HG03571 (cell line): Measurements from ENCODE around the gene CDC42BPG.
"Not testable (repeated sequence)": the region's sequence is repeated elsewhere in the genome, so short reads cannot be mapped to it uniquely, and the experiment has no call there.

ENCODE experiments used
- ATAC-seq: cut with Tn5 transposase; IDR thresholded peaks from one replicate; pipeline ENCODE4 v1.9.1; 2021; ENCODE audit not compliant: unreplicated experiment

Gene CDC42BPG

GRCh38 chr11:64837887-64838351 lies 6.5 kb downstream of the CDC42BPG start:
- ATAC-seq = no peak

GRCh38 chr11:64836448-64837072 lies 7.9 kb downstream of the CDC42BPG start:
- ATAC-seq = no peak

GRCh38 chr11:64835616-64836447 lies 8.6 kb downstream of the CDC42BPG start:
- no peak for ATAC-seq

GRCh38 chr11:64834723-64835615 lies 9.5 kb downstream of the CDC42BPG start:
- ATAC-seq = no peak

GRCh38 chr11:64834031-64834722 lies 10.3 kb downstream of the CDC42BPG start:
- no peak for ATAC-seq

GRCh38 chr11:64833509-64833908 lies 10.9 kb downstream of the CDC42BPG start:
- no peak for ATAC-seq

- no peak for ATAC-seq
Observed at GRCh38 chr11:64833198-64833502, 11.3 kb downstream of the CDC42BPG start.

GRCh38 chr11:64832467-64833197 lies 11.8 kb downstream of the CDC42BPG start:
- ATAC-seq = no peak

GRCh38 chr11:64831411-64831891 lies 13.0 kb downstream of the CDC42BPG start:
- no peak for ATAC-seq

- no peak for ATAC-seq
Observed at GRCh38 chr11:64829536-64830251, 14.8 kb downstream of the CDC42BPG start.

- no peak for ATAC-seq
Observed at GRCh38 chr11:64827451-64827839, 17.0 kb downstream of the CDC42BPG start.

- no peak for ATAC-seq
Observed at GRCh38 chr11:64826578-64827450, 17.6 kb downstream of the CDC42BPG start.

GRCh38 chr11:64826062-64826461 lies 18.4 kb downstream of the CDC42BPG start:
- ATAC-seq = no peak

- no peak for ATAC-seq
Observed at GRCh38 chr11:64823568-64824119, 20.8 kb downstream of the CDC42BPG start.

GRCh38 chr11:64817476-64817875 lies 27.0 kb downstream of the CDC42BPG start:
- ATAC-seq = no peak

GRCh38 chr11:64815433-64815832 lies 29.0 kb downstream of the CDC42BPG start:
- not testable (repeated sequence) for ATAC-seq

GRCh38 chr11:64814712-64815187 lies 29.7 kb downstream of the CDC42BPG start:
- peak; percentile 64 for ATAC-seq

GRCh38 chr11:64813826-64814225 lies 30.6 kb downstream of the CDC42BPG start:
- no peak for ATAC-seq
